Left lobe of liver (tissue), 2 donors: Measurements from ENCODE around the gene MS4A10. TPM values are rescaled to one million over a fixed set of nuclear protein-coding genes. Genes with fewer than 3 reads are reported as not detected.

Experiments
- ATAC-seq: fragments of 200-7000 bp; cut with Tn5 transposase; one replicate; pipeline ENCODE4 v1.9.1; 2020; ENCODE audit warnings: mild to moderate bottlenecking, moderate library complexity
- DNase-seq: peaks from one replicate; pipeline ENCODE4 v3.0.0-alpha.2; 2020; ENCODE audit warnings: low spot score
- total RNA-seq: library from RNA; stranded (reverse); gene quantifications from one replicate; pipeline ENCODE4 v1.2.1, GENCODE V29; 2021
- donor health status: DM: no; HTN: no; CAD: no; lungs with moderate emphysema.
- donor health status: DM: no; HTN: yes; CAD: no.

MS4A10 gene
- total RNA-seq, 1 donor from 2014 or later = not detected

GRCh38 chr11:60845338-60845737 is 60.2 kb downstream of the MS4A10 start:
- no peak for DNase-seq
- no peak for ATAC-seq

GRCh38 chr11:60847281-60847680 is 62.1 kb downstream of the MS4A10 start:
- no peak for DNase-seq
- ATAC-seq = no peak

GRCh38 chr11:60847896-60848295 is 62.8 kb downstream of the MS4A10 start:
- no peak for DNase-seq
- ATAC-seq = no peak

- ATAC-seq (no peak), DNase-seq (no peak)
These were observed 63.6 kb downstream of the MS4A10 start for GRCh38 chr11:60848714-60849151.

- no peak for DNase-seq
- ATAC-seq = no peak
These were observed 64.7 kb downstream of the MS4A10 start for GRCh38 chr11:60849641-60850520.

Other genes with a start within 250 kb of the MS4A10 start
- gene MS4A8, start 85.7 kb upstream of the MS4A10 start, total RNA-seq = not detected
- gene MS4A18, start 60.6 kb upstream of the MS4A10 start, total RNA-seq = not detected
- not detected for gene MS4A15, start 28.5 kb upstream of the MS4A10 start, total RNA-seq
- gene CCDC86, start 56.8 kb downstream of the MS4A10 start, total RNA-seq = 4.7 TPM
- 0.18 TPM for gene PTGDR2, start 70.6 kb downstream of the MS4A10 start, total RNA-seq
- not detected for gene ZP1, start 82.2 kb downstream of the MS4A10 start, total RNA-seq
- 44.9 TPM for gene PRPF19, start 121.3 kb downstream of the MS4A10 start, total RNA-seq
- gene TMEM109, start 128.8 kb downstream of the MS4A10 start, total RNA-seq = 36.9 TPM
- 2.1 TPM for gene TMEM132A, start 139.1 kb downstream of the MS4A10 start, total RNA-seq
- 8.8 TPM for gene SLC15A3, start 166.8 kb downstream of the MS4A10 start, total RNA-seq
- gene CD6, start 186.3 kb downstream of the MS4A10 start, total RNA-seq = 0.83 TPM